Body of pancreas (tissue), 4 donors: ENCODE results near the gene ANKS1B.

Source experiments
- CTCF ChIP-seq, 7 experiments: fragments of 450-650 bp in 4 of 7; fragments of 200-600 bp in 3 of 7; sonication (generic) in 3 of 7; IDR thresholded peaks; one replicate each; pipeline ENCODE4 v1.5.1; 2016 to 2019; ENCODE audit warnings: antibody characterized with exemption in 7 of 7
- POLR2A ChIP-seq, 3 donors: fragments of 450-650 bp; IDR thresholded peaks; one replicate each; pipeline ENCODE4 v1.6.1; 2016; ENCODE audit warnings: antibody characterized with exemption in 3 of 3, mild to moderate bottlenecking in 2 of 3

GRCh38 chr12:98999559-98999958 lies 985.2 kb downstream of the ANKS1B start:
- no peak for TF ChIP-seq CTCF (IDR thresholded peaks at IDR 0.05)
- TF ChIP-seq POLR2A (IDR thresholded peaks at IDR 0.05): no peak
